Neural crest cell (in vitro differentiated cells): Measurements from ENCODE around the gene NFE2L3. TPM values are rescaled to one million over a fixed set of nuclear protein-coding genes. Genes with fewer than 3 reads are reported as not detected.

Experiments used
- DNase-seq: peaks from one replicate; pipeline ENCODE4 v3.0.0; 2021; ENCODE audit warnings: low read depth, mixed read lengths, low spot score
- H3K27ac Mint-ChIP-seq: one replicate; pipeline ENCODE4 v1.8.0; 2021; ENCODE audit warnings: mild to moderate bottlenecking, mixed read lengths; ENCODE audit not compliant: unreplicated experiment
- H3K27me3 Mint-ChIP-seq: 2 replicates; pipeline ENCODE4 v1.8.0; 2021; ENCODE audit warnings: low read depth, mild to moderate bottlenecking, mixed read lengths
- H3K36me3 Mint-ChIP-seq: 2 replicates; pipeline ENCODE4 v1.8.0; 2021; ENCODE audit warnings: low read depth, mild to moderate bottlenecking, mixed read lengths
- H3K4me1 Mint-ChIP-seq: 2 replicates; pipeline ENCODE4 v1.8.0; 2021; ENCODE audit warnings: mixed read lengths
- H3K4me3 Mint-ChIP-seq: one replicate; pipeline ENCODE4 v1.8.0; 2021; ENCODE audit warnings: mild to moderate bottlenecking, mixed read lengths
- H3K9me3 Mint-ChIP-seq: 2 replicates; pipeline ENCODE4 v1.8.0; 2021; ENCODE audit warnings: mixed read lengths
- total RNA-seq: library from RNA; stranded (reverse); gene quantifications from 2 replicates; pipeline ENCODE4 v1.2.1, GENCODE V29; 2021
- TF ChIP-seq, protein P1 (sequence below): fragments of 200-600 bp; sonication (generic); conservative IDR thresholded peaks from 2 replicates; pipeline ENCODE4 v1.5.0; 2021; ENCODE audit warnings: antibody characterized with exemption, mild to moderate bottlenecking

NFE2L3 gene
- total RNA-seq, 1 donor from 2014 or later, result 2.4 TPM

DNA sequence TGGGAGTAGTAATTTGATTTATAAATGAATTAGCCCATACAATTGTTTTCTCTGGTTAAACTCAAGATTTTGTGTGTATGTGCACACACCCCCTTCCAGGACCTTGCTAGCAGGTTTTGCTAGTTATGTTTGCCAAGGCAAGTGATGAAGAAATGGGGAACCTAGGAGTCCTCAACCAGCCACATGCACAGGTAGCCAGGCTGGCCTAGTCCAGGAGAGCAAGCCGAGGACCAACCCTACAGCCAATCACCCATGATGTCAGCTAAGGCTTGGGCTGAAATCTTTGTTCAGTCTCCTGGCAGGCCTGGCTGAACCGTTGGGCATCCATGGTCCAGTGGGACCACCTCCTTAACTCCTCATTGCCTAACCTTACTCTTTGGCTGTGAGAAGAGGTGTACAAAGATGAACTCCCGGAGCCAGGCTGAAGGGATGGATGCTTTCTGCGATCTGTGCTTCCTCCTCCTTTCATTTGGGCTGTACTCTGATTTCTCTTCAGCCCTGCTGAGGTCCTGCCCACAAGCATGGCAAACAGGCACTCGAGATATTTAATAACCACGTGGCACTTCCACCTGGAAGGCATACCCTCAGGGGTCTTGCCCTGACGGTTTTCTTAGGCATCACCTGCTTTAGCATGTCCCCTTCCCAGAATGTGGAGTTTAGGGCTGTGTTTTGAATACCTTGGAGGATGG, 26.4 kb downstream of the NFE2L3 start:
- TF ChIP-seq, protein P1, sequence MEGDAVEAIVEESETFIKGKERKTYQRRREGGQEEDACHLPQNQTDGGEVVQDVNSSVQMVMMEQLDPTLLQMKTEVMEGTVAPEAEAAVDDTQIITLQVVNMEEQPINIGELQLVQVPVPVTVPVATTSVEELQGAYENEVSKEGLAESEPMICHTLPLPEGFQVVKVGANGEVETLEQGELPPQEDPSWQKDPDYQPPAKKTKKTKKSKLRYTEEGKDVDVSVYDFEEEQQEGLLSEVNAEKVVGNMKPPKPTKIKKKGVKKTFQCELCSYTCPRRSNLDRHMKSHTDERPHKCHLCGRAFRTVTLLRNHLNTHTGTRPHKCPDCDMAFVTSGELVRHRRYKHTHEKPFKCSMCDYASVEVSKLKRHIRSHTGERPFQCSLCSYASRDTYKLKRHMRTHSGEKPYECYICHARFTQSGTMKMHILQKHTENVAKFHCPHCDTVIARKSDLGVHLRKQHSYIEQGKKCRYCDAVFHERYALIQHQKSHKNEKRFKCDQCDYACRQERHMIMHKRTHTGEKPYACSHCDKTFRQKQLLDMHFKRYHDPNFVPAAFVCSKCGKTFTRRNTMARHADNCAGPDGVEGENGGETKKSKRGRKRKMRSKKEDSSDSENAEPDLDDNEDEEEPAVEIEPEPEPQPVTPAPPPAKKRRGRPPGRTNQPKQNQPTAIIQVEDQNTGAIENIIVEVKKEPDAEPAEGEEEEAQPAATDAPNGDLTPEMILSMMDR, result no peak
- H3K4me3 Mint-ChIP-seq, result peak overlapping the region; percentile 47
- no peak for DNase-seq
- H3K27me3 Mint-ChIP-seq, result peaks cover 16% of the 10 kb centered on the region
- peaks cover 5% of the 10 kb centered on the region for H3K4me1 Mint-ChIP-seq
- H3K9me3 Mint-ChIP-seq, result peaks cover 3% of the 10 kb centered on the region
- peaks cover 3% of the 10 kb centered on the region for H3K36me3 Mint-ChIP-seq
- no peak overlapping the region for H3K27ac Mint-ChIP-seq

DNA sequence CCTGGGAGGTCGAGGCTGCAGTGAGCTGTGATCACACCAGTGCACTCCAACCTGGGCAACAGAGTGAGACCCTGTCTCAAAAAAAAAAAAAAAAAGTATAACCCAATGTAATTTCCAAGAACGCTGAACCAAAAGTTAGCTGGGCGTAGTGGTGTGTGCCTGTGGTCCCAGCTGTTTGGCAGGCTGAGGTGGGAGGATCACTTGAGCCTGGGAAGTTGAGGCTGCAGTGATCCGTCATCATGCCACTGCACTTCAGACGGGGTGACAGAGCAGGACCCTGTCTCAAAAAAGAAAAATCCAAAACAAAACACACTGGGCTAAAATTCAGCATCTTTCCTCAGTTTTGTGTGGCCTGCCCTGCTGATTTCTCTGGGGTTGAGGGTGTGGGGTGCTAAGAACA, 27.4 kb downstream of the NFE2L3 start:
- Mint-ChIP-seq H3K36me3 (no peaks in the 10 kb centered on the region), H3K27me3 (peaks cover 14% of the 10 kb centered on the region), H3K9me3 (peaks cover 3% of the 10 kb centered on the region), H3K4me1 (peaks cover 14% of the 10 kb centered on the region), H3K27ac (no peak overlapping the region), H3K4me3 (no peak overlapping the region)
- TF ChIP-seq, protein P1, result no peak
- no peak for DNase-seq

DNA sequence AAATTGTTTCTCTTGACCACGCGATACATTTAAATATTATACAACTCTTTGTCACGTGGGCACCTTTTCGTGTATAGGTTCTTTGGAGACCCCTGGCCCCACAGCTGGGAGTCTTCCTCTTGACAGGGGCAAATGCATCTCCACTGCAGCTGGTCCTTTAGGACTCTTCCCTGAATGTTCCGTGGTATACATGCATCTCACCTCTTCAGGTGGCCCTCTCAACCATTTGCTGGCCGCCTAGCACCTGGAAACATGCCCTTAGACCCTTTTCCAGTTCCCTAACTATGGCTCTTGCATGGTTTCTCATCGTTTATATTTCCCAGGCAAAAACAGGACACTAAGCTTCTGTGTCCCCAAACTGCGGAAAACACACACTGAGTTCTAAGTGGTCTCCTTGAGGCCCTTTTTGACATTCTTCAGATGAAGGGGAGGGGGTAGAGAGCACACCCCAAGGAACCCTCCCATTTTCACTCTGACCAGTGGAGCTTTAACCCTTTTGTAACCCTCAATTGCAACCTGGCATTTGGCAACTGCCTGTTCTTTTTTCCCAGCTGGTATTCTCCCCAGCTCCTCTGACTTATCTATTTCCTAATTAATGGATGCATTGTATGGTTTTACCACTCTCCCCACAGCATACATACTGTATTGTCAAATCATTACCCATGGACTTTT, 28.0 kb downstream of the NFE2L3 start:
- DNase-seq, result no peak
- peaks cover 3% of the 10 kb centered on the region for H3K9me3 Mint-ChIP-seq
- no peak overlapping the region for H3K27ac Mint-ChIP-seq
- TF ChIP-seq, protein P1, result no peak
- H3K4me3 Mint-ChIP-seq, result peak overlapping the region; percentile 10
- peaks cover 18% of the 10 kb centered on the region for H3K4me1 Mint-ChIP-seq
- peaks cover 14% of the 10 kb centered on the region for H3K27me3 Mint-ChIP-seq
- H3K36me3 Mint-ChIP-seq, result peaks cover 2% of the 10 kb centered on the region

DNA sequence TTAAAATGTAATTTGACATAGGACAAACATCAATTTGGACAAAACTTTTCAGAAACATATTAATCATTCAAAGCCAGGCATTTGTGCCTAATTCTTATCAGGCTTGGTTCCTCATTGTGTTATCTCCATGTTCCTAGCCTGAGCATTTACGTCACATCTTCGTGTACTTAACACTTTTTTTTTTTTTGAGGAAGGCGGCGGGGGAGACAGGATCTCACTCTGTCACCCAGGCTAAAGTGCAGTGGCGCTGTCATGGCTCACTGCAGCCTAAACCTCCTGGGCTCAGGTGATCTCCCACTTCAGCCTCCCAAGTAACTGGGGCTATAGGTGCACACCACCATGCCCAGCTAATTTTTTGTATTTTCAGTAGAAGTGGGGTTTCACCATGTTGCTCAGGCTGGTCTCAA, 28.8 kb downstream of the NFE2L3 start:
- peaks cover 27% of the 10 kb centered on the region for H3K4me1 Mint-ChIP-seq
- H3K27ac Mint-ChIP-seq, result no peak overlapping the region
- peaks cover 20% of the 10 kb centered on the region for H3K27me3 Mint-ChIP-seq
- peak overlapping the region; percentile 10 for H3K4me3 Mint-ChIP-seq
- H3K36me3 Mint-ChIP-seq, result peaks cover 10% of the 10 kb centered on the region
- DNase-seq, result no peak
- TF ChIP-seq, protein P1, result no peak
- peaks cover 3% of the 10 kb centered on the region for H3K9me3 Mint-ChIP-seq

DNA sequence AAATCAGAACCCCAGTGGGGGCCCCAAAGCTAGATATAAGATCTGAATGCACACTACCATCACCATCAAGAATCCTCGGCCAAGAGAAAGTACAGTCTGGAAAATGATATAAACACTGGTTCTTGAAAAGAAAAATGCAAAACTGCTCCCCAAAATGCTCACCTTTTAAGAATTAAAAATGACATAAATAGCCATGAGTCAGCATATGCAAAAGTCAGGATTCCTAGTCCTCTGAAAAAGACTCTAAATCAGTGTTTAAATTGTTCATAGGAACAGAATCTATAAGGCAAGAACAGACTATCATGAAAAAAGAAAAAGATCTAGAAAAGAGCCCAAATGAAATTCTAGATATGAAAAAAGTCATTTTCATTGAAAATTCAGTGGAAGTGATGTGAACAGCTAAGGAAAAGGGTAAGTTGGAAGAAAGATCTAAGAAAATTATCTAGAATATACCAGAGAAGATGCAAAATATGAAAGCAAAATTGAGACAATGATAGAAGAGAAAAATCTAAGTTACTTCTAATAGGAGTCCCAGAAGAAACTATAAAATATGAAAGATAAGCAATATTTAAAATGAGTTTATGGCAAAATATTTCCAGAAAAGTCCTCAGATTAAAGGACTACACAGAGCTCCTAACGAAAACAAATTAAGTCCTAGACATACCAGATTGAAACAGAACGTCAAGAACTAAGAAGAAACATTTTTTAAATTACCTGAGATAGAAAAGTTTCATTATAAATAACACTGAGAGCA, 29.7 kb downstream of the NFE2L3 start:
- H3K4me3 Mint-ChIP-seq, result peak overlapping the region; percentile 45
- peaks cover 23% of the 10 kb centered on the region for H3K27me3 Mint-ChIP-seq
- no peak for DNase-seq
- TF ChIP-seq, protein P1, result no peak
- H3K9me3 Mint-ChIP-seq, result peaks cover 5% of the 10 kb centered on the region
- H3K36me3 Mint-ChIP-seq, result peaks cover 13% of the 10 kb centered on the region
- H3K27ac Mint-ChIP-seq, result no peak overlapping the region
- H3K4me1 Mint-ChIP-seq, result peaks cover 31% of the 10 kb centered on the region
